Colon (tissue), 2 donors: Measurements from ENCODE around the gene CD44.

ENCODE experiments used
- FAIRE-seq: peaks from 2 replicates; lab custom pipeline; 2012; peaks lifted over from hg19 to GRCh38; lab: Jason Lieb, UNC
- donor health status: control.
- donor health status: control.

CD44 gene

GRCh38 chr11:35238882-35239281, 99.9 kb downstream of the CD44 start:
- no peak for FAIRE-seq

GRCh38 chr11:35239471-35240075, 100.6 kb downstream of the CD44 start:
- FAIRE-seq = no peak

GRCh38 chr11:35241083-35241482, 102.1 kb downstream of the CD44 start:
- no peak for FAIRE-seq

- no peak for FAIRE-seq
These were observed 102.6 kb downstream of the CD44 start for GRCh38 chr11:35241531-35241930.

- no peak for FAIRE-seq
These were observed 103.7 kb downstream of the CD44 start for GRCh38 chr11:35242412-35243242.

- FAIRE-seq = no peak
These were observed 104.8 kb downstream of the CD44 start for GRCh38 chr11:35243774-35244173.

- FAIRE-seq = no peak
These were observed 106.1 kb downstream of the CD44 start for GRCh38 chr11:35245056-35245455.

- no peak for FAIRE-seq
These were observed 106.8 kb downstream of the CD44 start for GRCh38 chr11:35245786-35246185.

GRCh38 chr11:35246745-35247144, 107.8 kb downstream of the CD44 start:
- no peak for FAIRE-seq

- FAIRE-seq = no peak
These were observed 108.5 kb downstream of the CD44 start for GRCh38 chr11:35247428-35247827.

- FAIRE-seq = no peak
These were observed 108.9 kb downstream of the CD44 start for GRCh38 chr11:35247863-35248262.

- FAIRE-seq = no peak
These were observed 109.8 kb downstream of the CD44 start for GRCh38 chr11:35248558-35249323.

- no peak for FAIRE-seq
These were observed 111.2 kb downstream of the CD44 start for GRCh38 chr11:35250192-35250591.

GRCh38 chr11:35250621-35251020, 111.7 kb downstream of the CD44 start:
- no peak for FAIRE-seq

GRCh38 chr11:35253237-35253636, 114.3 kb downstream of the CD44 start:
- FAIRE-seq = no peak

GRCh38 chr11:35255514-35255913, 116.5 kb downstream of the CD44 start:
- no peak for FAIRE-seq

- no peak for FAIRE-seq
These were observed 117.3 kb downstream of the CD44 start for GRCh38 chr11:35256296-35256695.

- no peak for FAIRE-seq
These were observed 118.3 kb downstream of the CD44 start for GRCh38 chr11:35257281-35257680.

- no peak for FAIRE-seq
These were observed 120.6 kb downstream of the CD44 start for GRCh38 chr11:35259529-35259928.

GRCh38 chr11:35260342-35260985, 121.5 kb downstream of the CD44 start:
- FAIRE-seq = no peak

- FAIRE-seq = no peak
These were observed 122.2 kb downstream of the CD44 start for GRCh38 chr11:35261197-35261596.

- no peak for FAIRE-seq
These were observed 123.1 kb downstream of the CD44 start for GRCh38 chr11:35262056-35262455.

GRCh38 chr11:35262735-35263134, 123.8 kb downstream of the CD44 start:
- FAIRE-seq = no peak
